Ovary (tissue), 9 donors: ENCODE measurements around the gene ZNF124. TPM values are rescaled to one million over a fixed set of nuclear protein-coding genes. Genes with fewer than 3 reads are reported as not detected.

Experiments
- DNase-seq, 5 donors: peaks; one replicate each; pipeline ENCODE4 v3.0.0-alpha.2; 2019 to 2020
- H3K27ac ChIP-seq, 2 donors: fragments of 200-600 bp; one replicate each; pipeline versions ENCODE4 v1.5.1 to v1.8.0; 2019 to 2022
- H3K27me3 ChIP-seq: fragments of 200-600 bp; one replicate; pipeline ENCODE4 v1.8.0; 2022
- H3K36me3 ChIP-seq: fragments of 200-600 bp; sonication (generic); one replicate; pipeline ENCODE4 v1.5.1; 2019
- H3K4me1 ChIP-seq: one replicate; pipeline ENCODE4 v1.8.1; 2013; ENCODE audit warnings: mild to moderate bottlenecking, moderate library complexity; ENCODE audit not compliant: insufficient read depth
- H3K4me3 ChIP-seq: fragments of 200-600 bp; sonication (generic); one replicate; pipeline ENCODE4 v1.5.1; 2017
- H3K9me3 ChIP-seq, 2 donors: fragments of 200-600 bp in 1 of 2; sonication (generic) in 1 of 2; one replicate each; pipeline versions ENCODE4 v1.5.1 to v1.8.1; 2013 to 2019; ENCODE audit warnings: mild to moderate bottlenecking in 1 of 2, moderate library complexity in 1 of 2
- EP300 ChIP-seq: sonication (generic); formaldehyde crosslinking; IDR thresholded peaks from one replicate; pipeline ENCODE4 v1.6.1; 2017; ENCODE audit warnings: antibody characterized with exemption
- POLR2A ChIP-seq: fragments of 450-650 bp; IDR thresholded peaks from one replicate; pipeline ENCODE4 v1.6.1; 2017; ENCODE audit warnings: antibody characterized with exemption, mild to moderate bottlenecking, moderate library complexity
- WGBS, 3 donors: extraction: QIAGEN DNeasy Blood & Tissue Kit in 1 of 3; methylation state at CpG; one replicate each; pipeline versions ENCODE4 v1.1.5 to v1.1.7; 2013 to 2017; 5-methylcytosine and 5-hydroxymethylcytosine counted together
- intact Hi-C, 4 donors: fragments of 100-400 bp; cut with DNase I; formaldehyde crosslinking; loops; one replicate each; pipeline versions ENCODE4 v1.11.0 to v1.15.1; 2022 to 2023
- polyA plus RNA-seq, 2 donors: library from polyadenylated mRNA; stranded (reverse); fragments of 200-250 nt in 1 of 2; fragments of 350-450 nt in 1 of 2; fragmentation: Illumina TruSeq in 1 of 2; extraction: RNeasy Lipid Tissue Mini Kit (QIAGEN cat#74804) in 1 of 2; gene quantifications; one replicate each; pipeline ENCODE4 v1.2.3, GENCODE V29; 2013 to 2014
- total RNA-seq, 7 donors: library from RNA; depleted of rRNA in 2 of 7; stranded (reverse); fragments of >200 nt in 2 of 7; fragmentation: NEBNext Ultra II Directional in 3 of 7; extraction: Animal tissue kit (Norgen Biotek cat#: 25700) in 3 of 7; gene quantifications; one replicate each; pipeline versions ENCODE4 v1.1.0 to v1.2.4, GENCODE V29; 2016 to 2023
- TF ChIP-seq, protein P1 (sequence below), 3 donors: fragments of 450-650 bp in 2 of 3; fragments of 200-600 bp in 1 of 3; IDR thresholded peaks; one replicate each; pipeline versions ENCODE4 v1.5.1 to v1.8.0; 2016 to 2022; ENCODE audit warnings: antibody characterized with exemption in 3 of 3, mild to moderate bottlenecking in 1 of 3
- donor health status: DM: no; HTN: no; CAD: no; lungs with moderate emphysema.
- donor health status: DM: no; HTN: no; CAD: no.
- donor health status: Bipolar disorder and iron deficiency.
- donor health status: DM: yes; HTN: yes; CAD: no.
- donor health status: DM: no; HTN: no; CAD: no.
- donor health status: DM: yes; HTN: yes; CAD: no.

ZNF124 gene
- total and polyA plus RNA-seq, 9 donors, result 3.4 to 94.6 (median 41.9) TPM

GRCh38 chr1:247184254-247184653, 12.4 kb upstream of the ZNF124 start:
- H3K4me1 ChIP-seq, result no peaks in the 10 kb centered on the region
- no peaks in the 10 kb centered on the region for H3K9me3 ChIP-seq
- intact Hi-C loops, result no loop called here
- no peak for TF ChIP-seq EP300
- TF ChIP-seq, protein P1, sequence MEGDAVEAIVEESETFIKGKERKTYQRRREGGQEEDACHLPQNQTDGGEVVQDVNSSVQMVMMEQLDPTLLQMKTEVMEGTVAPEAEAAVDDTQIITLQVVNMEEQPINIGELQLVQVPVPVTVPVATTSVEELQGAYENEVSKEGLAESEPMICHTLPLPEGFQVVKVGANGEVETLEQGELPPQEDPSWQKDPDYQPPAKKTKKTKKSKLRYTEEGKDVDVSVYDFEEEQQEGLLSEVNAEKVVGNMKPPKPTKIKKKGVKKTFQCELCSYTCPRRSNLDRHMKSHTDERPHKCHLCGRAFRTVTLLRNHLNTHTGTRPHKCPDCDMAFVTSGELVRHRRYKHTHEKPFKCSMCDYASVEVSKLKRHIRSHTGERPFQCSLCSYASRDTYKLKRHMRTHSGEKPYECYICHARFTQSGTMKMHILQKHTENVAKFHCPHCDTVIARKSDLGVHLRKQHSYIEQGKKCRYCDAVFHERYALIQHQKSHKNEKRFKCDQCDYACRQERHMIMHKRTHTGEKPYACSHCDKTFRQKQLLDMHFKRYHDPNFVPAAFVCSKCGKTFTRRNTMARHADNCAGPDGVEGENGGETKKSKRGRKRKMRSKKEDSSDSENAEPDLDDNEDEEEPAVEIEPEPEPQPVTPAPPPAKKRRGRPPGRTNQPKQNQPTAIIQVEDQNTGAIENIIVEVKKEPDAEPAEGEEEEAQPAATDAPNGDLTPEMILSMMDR (IDR thresholded peaks at IDR 0.05), result no peak
- no peak overlapping the region for H3K27ac ChIP-seq
- H3K4me3 ChIP-seq, result no peak overlapping the region
- 94 to 100% (median 97%) methylated on average over 4 of the region's 4 CpGs for WGBS, 3 donors
- no peaks in the 10 kb centered on the region for H3K36me3 ChIP-seq
- no peaks in the 10 kb centered on the region for H3K27me3 ChIP-seq
- no peak for DNase-seq

GRCh38 chr1:247182994-247183393, 11.2 kb upstream of the ZNF124 start:
- Histone ChIP-seq H3K4me3 (no peak overlapping the region), H3K27me3 (no peaks in the 10 kb centered on the region), H3K9me3 (no peaks in the 10 kb centered on the region), H3K36me3 (no peaks in the 10 kb centered on the region), H3K27ac (no peak overlapping the region), H3K4me1 (no peaks in the 10 kb centered on the region)
- WGBS, 3 donors, result 81 to 91% (median 85%) methylated on average over 7 of the region's 7 CpGs
- DNase-seq, result no peak
- TF ChIP-seq, protein P1 (IDR thresholded peaks at IDR 0.05), result no peak
- TF ChIP-seq POLR2A (no peak), EP300 (no peak)
- intact Hi-C loops, result no loop called here

DNA sequence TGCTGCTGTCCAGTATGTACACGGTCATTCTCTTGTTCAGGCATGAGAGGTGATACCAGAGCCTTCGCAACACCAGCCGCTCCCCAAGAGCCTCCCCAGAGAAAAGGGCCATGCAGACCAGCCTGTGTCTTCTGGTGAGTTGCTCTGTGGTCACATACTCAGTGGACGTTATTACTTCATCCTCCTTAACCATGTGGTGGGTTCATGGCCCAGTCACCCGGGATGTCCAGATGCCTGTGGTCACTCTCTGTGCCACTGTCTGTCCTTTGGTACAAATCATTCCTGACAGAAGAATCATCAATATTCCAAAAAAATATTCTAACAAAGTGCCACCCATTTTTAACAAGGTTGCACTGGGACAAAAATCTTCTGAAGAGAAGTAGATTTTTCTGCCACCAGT, 8.8 kb upstream of the ZNF124 start:
- H3K27me3 ChIP-seq, result no peaks in the 10 kb centered on the region
- no peak overlapping the region for H3K27ac ChIP-seq
- no peak overlapping the region for H3K4me3 ChIP-seq
- 89 to 95% (median 91%) methylated on average over 5 of the region's 5 CpGs for WGBS, 3 donors
- no peak for DNase-seq
- H3K36me3 ChIP-seq, result no peaks in the 10 kb centered on the region
- H3K4me1 ChIP-seq, result no peaks in the 10 kb centered on the region
- intact Hi-C loops, result no loop called here
- TF ChIP-seq POLR2A, result no peak
- no peak for TF ChIP-seq EP300
- TF ChIP-seq, protein P1 (IDR thresholded peaks at IDR 0.05), result no peak
- H3K9me3 ChIP-seq, result no peaks in the 10 kb centered on the region

DNA sequence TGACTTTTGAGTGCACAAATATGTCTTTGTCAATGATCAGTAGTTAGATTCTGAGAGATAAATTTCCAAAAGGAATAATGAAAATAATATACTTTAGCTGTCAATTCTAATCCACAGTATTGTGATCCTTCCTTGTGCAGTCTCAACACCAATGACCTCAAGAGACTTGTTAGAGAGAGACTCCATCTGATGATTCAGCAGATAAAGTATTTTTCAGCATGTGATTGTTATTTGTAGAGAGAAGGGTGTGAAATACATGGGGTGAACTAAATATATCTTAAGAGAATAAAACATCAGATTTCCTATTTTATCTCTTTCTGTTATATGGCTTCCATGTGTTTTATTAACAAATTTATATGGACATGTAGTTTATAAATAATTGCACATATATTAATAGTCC, 5.9 kb upstream of the ZNF124 start:
- TF ChIP-seq EP300, result no peak
- TF ChIP-seq, protein P1 (IDR thresholded peaks at IDR 0.05), result no peak
- TF ChIP-seq POLR2A, result no peak
- DNase-seq, result no peak
- H3K36me3 ChIP-seq, result no peaks in the 10 kb centered on the region
- intact Hi-C loops, result no loop called here
- no peak overlapping the region for H3K27ac ChIP-seq
- no peaks in the 10 kb centered on the region for H3K27me3 ChIP-seq
- no peaks in the 10 kb centered on the region for H3K4me1 ChIP-seq
- no peak overlapping the region for H3K4me3 ChIP-seq
- no peaks in the 10 kb centered on the region for H3K9me3 ChIP-seq

GRCh38 chr1:247175458-247175857, 3.6 kb upstream of the ZNF124 start:
- Histone ChIP-seq H3K27me3 (no peaks in the 10 kb centered on the region), H3K27ac (no peak overlapping the region), H3K4me3 (no peak overlapping the region), H3K4me1 (no peaks in the 10 kb centered on the region), H3K9me3 (no peaks in the 10 kb centered on the region), H3K36me3 (no peaks in the 10 kb centered on the region)
- WGBS, 3 donors, result 81 to 90% (median 84%) methylated on average over 5 of the region's 5 CpGs
- no peak for DNase-seq
- intact Hi-C loops, result no loop called here
- no peak for TF ChIP-seq EP300
- no peak for TF ChIP-seq POLR2A
